DMS79 (cell line): ENCODE measurements around the gene TSHR.
A peak's percentile ranks its signal among the peaks of the same experiment; 100 is the strongest.
"Not testable (repeated sequence)": the region's sequence is repeated elsewhere in the genome, so short reads cannot be mapped to it uniquely, and the experiment has no call there.

ENCODE experiments used
- DNase-seq: peaks from one replicate; lab custom pipeline; 2025; lab: John Stamatoyannopoulos, UW

The TSHR gene

DNA sequence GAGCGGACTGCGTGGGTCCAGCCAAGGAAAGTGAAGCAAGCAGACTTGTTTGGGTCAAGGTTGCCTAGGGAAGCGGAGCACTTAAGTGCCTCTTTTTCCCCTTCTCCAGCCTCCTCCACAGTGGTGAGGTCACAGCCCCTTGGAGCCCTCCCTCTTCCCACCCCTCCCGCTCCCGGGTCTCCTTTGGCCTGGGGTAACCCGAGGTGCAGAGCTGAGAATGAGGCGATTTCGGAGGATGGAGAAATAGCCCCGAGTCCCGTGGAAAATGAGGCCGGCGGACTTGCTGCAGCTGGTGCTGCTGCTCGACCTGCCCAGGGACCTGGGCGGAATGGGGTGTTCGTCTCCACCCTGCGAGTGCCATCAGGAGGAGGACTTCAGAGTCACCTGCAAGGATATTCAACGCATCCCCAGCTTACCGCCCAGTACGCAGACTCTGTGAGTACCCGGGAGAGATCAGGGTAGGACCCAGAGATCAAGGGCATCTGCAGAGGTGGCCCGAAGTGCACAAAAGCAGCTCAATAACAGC lies at the start of gene TSHR:
Gene TSHR (plus strand): TSS at position 206 of the 526 bp plus-strand sequence. CDS start 60 bp downstream, at position 266.
- DNase-seq: no peak

DNA sequence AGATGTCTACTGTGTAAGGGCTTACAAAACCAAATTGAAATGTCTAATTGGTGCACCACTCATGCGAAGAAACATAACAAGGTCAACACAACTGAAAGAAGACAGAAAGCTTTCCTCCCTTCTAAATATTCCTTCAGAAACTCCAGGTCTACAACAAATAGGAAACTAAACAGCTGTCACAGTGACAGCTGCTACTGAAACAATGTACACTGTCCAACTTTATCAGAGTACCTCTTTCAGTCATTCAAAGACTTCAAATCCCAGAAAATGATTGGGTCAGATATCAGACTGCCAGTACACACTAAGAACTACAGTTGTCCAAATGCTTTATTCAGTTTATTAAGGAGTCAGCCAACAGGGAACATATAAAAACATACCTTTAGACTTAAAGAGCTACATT lies 49.1 kb upstream of the TSHR start:
- no peak for DNase-seq

- no peak for DNase-seq
These were observed 48.5 kb upstream of the TSHR start for GRCh38 chr14:80906946-80907345.

- not testable (repeated sequence) for DNase-seq
These were observed 43.4 kb upstream of the TSHR start for GRCh38 chr14:80912013-80912412.

DNA sequence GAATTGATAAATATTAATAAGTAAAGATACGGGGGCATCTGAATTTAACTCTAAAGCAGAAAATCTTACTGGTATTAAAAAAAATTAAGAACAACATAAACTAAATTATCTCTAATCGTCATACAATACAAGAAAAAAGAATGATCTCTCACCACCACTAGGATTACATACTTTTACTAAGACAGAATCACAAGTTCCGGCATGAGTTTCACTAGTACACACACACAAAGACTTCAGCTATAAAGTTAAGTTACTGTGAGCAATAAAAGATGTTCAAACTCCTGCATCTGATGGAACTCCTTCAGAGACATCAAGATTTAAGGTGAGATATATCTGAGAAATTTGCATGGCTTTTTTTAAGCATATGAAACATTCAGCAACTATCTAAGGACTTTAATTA lies 35.8 kb upstream of the TSHR start:
- DNase-seq: no peak

DNA sequence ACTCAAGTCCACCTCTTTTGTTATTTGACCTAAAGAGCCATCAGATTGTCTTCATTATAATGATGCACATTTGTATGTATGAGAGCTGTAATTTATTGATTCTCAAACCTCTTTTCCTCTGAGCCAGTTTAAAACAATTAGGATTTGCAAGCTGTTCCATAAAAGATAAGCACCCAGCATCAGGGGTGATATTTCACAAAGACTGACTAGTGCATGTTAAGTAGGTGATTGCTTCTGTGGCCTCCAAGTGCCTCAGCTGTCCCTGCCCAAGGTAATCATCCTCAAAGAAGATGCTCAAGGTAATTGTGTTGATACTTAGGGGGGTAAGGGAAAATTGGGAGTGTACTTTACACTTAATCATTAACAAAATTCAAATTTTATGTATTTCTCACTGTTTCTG lies 32.1 kb upstream of the TSHR start:
- peak; percentile 40 for DNase-seq

- DNase-seq: no peak
These were observed 30.9 kb upstream of the TSHR start for GRCh38 chr14:80924365-80925103.

- no peak for DNase-seq
These were observed 28.9 kb upstream of the TSHR start for GRCh38 chr14:80926397-80927082.

DNA sequence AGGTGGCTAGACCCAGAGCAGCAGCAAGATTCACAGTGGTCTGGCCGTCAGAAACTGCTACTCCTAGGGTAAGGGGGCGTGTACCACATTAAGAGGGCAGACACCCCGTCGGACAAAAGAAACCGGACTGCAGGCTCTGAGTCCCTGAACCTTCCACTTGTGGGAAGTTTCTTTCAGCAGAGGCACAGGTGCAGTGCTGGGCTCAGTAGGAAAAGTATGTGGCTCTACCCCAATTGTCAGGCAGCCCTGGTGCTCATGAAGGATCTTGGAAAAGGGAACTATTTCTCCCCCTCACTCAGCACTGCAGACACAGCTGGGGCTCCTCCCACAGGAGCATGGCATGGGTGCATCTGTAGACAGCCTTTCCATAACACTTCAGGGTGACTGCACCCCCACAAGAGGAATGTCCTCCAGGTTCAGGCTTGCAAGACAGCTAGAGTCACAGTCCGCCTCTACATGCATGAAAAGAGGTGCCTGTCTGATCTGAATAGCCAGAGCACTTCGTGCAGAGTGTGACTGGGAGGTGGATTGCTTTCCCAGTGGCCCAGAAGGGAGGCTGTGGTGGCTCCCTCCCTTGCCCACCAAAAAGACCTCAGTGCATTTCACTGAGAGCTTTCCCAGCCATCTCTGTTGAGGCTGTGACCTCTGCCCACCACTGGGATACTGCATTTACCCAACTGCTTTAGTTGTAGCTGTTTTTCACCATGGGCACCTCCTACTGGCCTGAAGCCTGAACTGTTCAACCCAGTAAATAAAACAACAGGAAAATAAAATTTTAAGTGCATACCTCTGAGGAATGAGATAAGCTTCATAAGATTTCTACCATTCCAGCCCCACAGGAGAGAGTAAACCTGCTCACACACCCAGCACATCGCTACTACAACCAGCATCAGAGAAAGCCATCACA lies 28.1 kb upstream of the TSHR start:
- DNase-seq: no peak

GRCh38 chr14:80930095-80930494 lies 25.3 kb upstream of the TSHR start:
- DNase-seq: no peak

DNA sequence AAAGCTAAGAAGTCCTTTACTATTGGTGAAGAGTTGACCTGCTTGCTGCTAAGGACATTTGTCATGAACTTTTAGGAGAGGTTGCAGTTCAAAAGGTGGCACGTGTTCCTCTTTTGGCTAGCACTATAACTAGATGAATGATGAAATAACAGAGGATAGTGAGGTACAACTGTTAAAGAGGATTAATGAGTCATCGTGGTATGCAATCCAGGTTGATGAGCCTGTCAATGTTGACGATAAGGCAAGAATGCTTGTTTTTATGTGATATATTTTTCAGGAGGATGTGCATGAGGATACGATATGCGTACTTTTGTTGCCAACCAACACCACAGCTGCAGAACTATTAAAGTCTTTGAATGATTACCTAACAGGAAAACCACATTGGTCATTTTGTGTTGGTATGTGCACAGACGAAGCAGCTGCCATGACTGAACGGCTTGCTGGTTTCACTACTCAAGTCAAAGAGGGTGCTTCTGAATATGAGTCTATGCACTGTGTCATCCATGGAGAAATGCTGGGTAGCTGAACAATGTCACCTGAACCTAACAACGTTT lies 24.5 kb upstream of the TSHR start:
- DNase-seq: peak; percentile 10

DNA sequence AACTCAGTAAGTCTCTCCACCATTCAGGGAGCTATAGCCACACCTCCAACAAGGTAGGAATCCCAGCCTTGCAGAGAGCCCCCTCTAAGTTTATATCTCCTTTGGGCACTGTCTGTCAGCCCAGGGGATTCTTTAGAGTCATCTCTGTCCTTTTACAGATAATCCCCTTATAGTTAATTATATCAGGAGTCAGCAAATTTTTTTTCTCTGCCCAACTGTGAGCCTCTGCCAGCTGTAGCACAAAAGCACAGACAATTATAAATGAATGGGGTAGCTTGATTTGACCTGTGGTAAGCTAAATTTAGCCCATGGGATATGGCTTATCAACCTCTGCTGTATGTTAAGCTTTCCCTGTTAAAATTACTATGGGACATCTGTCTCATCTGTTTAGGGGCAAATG lies 22.1 kb upstream of the TSHR start:
- DNase-seq: no peak

DNA sequence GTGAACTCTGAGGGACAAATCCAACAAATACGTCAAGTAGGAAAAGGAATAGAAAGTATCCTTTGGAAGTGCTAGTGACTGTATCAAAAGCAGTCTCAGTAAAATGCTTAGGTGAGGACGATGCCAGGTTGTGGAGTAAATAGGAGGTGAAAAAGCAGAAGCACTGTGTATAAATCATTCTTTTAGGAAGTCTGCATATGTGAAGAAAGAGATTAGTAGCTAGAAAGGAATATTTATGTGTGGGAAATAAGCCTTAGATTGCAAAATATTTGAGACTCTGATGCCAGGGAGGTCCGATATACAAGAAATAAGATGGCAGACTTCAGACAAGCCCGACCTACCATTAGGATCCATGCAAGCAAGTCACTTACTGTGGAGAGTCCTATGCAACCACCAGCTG lies 21.7 kb upstream of the TSHR start:
- DNase-seq: no peak

DNA sequence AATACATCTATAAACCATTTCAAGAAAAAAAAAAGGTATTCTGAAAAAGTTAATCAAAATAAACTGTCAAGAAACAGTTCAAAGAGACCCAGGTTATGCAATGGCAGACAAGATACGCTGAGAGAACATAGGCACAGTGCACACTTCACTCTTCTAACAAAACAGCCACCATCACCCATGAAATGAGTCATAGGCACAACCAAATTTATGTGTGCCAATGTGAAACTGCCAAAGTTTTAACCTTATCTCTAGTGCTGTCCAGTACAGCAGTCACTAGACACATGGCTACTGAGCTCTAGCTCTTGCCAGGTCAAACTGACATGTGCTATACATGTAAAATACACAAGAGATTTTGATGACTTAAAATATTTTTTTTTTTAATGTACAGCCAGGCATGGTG lies 15.3 kb upstream of the TSHR start:
- DNase-seq: no peak

DNA sequence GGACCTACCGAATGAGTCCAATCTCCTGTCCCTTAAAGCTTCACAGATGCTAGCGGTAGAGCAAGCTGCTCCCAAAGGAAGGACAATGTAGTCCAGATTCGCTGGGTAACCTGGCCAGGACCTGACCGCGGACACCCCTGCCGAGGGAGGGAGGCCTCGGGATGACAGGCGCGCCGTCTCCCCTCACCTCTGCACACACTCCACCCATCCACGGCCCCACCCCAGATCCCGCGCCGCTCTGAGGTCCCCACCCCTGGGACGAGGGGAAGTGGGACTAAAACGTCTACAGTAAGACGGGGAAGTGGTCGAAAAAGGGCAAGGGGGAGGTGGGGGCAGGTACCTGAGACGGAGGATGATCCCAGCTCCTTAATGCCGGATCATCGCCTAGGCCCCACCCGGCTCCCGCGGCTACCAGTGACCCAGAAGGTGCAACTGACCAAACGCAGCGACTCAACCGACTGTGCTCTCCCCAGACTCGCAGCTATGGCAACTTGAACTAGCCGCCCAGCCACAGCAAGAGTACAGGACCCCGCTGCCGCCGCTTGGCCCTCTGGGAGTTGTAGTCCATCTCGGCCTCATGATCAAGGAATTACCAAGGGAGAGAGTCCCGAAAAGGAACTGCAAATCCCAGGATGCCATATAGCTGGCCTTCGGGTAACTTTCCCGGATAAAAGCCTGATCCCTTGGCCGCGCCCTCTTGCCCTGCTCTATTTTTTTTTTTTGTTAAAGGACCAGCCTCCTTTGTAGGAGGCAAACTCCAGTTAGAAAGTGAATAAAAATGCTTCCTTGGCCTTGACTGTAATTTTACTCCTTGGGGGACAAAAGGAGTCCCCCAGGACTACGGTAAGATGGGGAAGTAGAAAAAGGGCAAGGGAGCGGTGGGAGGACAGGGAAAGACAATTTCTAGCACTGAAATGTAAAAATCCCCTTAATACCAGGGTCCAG lies 13.9 kb upstream of the TSHR start, which contains the start of gene CEP128:
Gene CEP128 (minus strand): TSS at position 498 of the 945 bp plus-strand sequence.
- peak; percentile 100 for DNase-seq

DNA sequence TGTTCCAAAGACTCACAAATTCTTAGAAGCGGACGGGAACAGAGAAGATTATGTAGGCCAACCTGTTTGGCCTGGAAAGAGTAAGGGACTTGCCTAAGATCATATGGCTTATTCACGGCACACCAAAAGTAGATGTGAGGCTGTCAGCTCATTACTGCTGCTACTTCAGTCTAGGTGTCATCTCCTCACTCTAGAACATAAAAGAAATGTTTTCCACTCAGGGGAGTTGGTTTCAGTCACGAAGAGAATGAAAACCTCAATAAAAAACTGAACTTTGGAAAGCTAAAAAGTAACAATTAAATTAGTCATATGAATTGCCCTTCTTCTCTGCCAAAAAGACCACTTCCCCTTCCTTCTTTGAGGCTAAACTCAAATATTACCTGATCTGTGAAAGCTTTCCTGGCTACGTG lies 13.2 kb upstream of the TSHR start:
- DNase-seq: no peak

- no peak for DNase-seq
These were observed 10.4 kb upstream of the TSHR start for GRCh38 chr14:80944861-80945617.

GRCh38 chr14:80946187-80946586 lies 9.2 kb upstream of the TSHR start:
- DNase-seq: no peak

DNA sequence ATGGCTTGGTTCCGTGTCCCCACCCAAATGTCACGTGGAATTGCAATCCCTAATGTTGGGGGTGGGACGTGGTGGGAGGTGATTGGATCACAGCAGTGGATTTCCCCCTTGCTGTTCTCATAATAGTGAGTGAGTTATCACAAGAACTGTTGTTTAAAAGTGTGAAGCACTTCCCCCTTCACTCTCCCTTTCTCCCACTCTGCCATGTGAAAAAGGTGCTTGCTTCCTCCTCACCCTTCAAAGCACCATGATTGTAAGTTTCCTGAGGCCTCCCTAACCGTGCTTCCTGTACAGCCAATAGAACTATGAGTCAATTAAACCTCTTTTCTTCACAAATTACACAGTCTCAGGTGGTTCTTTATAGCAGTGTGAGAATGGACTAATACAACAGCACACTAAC lies 8.6 kb upstream of the TSHR start:
- no peak for DNase-seq

- DNase-seq: no peak
These were observed 7.1 kb upstream of the TSHR start for GRCh38 chr14:80948291-80948690.
